NCI-H2107 treated with DMSO at 0.1 percent for 48 hours (cell line): ENCODE data around the gene ZNF764.
A peak's percentile ranks its signal among the peaks of the same experiment; 100 is the strongest.
"Not testable (repeated sequence)": the region's sequence is repeated elsewhere in the genome, so short reads cannot be mapped to it uniquely, and the experiment has no call there.

Source experiments
- DNase-seq: peaks from one replicate; lab custom pipeline; 2025; ENCODE audit not compliant: unreplicated experiment; lab: John Stamatoyannopoulos, UW

ZNF764 gene

GRCh38 chr16:30528799-30529457 lies 29.2 kb downstream of the ZNF764 start:
- no peak for DNase-seq

- DNase-seq, result no peak
Measured at GRCh38 chr16:30527635-30528178, 30.5 kb downstream of the ZNF764 start.

- DNase-seq, result peak; percentile 88
Measured at GRCh38 chr16:30526823-30527634, 31.1 kb downstream of the ZNF764 start.

GRCh38 chr16:30526137-30526822 lies 31.9 kb downstream of the ZNF764 start, which contains the start of gene ZNF768:
Gene ZNF768, minus strand, starts transcription at chr16:30526566. Its CDS starts 153 bp downstream, at chr16:30526413.
- no peak for DNase-seq

- no peak for DNase-seq
Measured at GRCh38 chr16:30525844-30526136, 32.4 kb downstream of the ZNF764 start.

GRCh38 chr16:30524575-30525568 lies 33.3 kb downstream of the ZNF764 start:
- DNase-seq, result no peak

- no peak for DNase-seq
Measured at GRCh38 chr16:30523768-30524574, 34.2 kb downstream of the ZNF764 start.

- not testable (repeated sequence) for DNase-seq
Measured at GRCh38 chr16:30522702-30523463, 35.3 kb downstream of the ZNF764 start.

- DNase-seq, result no peak
Measured at GRCh38 chr16:30521873-30522641, 36.1 kb downstream of the ZNF764 start.

- no peak for DNase-seq
Measured at GRCh38 chr16:30521476-30521872, 36.7 kb downstream of the ZNF764 start.

- no peak for DNase-seq
Measured at GRCh38 chr16:30519120-30520049, 38.8 kb downstream of the ZNF764 start.

GRCh38 chr16:30518552-30518951 lies 39.6 kb downstream of the ZNF764 start:
- no peak for DNase-seq

GRCh38 chr16:30515275-30515674 lies 42.9 kb downstream of the ZNF764 start:
- no peak for DNase-seq

- no peak for DNase-seq
Measured at GRCh38 chr16:30511509-30511908, 46.7 kb downstream of the ZNF764 start.

- DNase-seq, result no peak
Measured at GRCh38 chr16:30510376-30510938, 47.7 kb downstream of the ZNF764 start.

GRCh38 chr16:30509081-30509765 lies 49.0 kb downstream of the ZNF764 start:
- no peak for DNase-seq
